ENCODE results near the gene PHLDA2.

DNA sequence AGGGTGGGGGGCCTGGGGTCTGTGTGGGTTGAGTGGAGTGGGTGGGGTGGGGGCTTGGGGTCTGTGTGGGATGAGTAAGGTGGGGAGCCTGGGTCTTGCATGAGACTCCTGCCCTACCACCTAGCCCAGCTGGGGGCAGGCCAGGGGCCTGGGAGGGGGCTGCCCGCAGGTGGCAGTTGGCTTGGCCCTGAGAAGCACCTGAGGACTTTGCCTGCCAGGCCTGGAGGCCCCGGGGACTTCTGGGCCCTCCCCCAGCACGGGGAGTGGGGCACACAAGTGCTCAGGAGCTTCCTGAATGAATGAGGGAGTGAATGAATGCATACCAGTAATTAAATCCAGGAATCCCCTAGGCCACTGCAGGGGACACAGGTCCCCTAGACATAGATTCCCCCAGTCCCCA, 6.6 kb downstream of the PHLDA2 start:
- TF ChIP-seq BHLHE40 (IDR thresholded peaks at IDR 0.05; ENCODE audit: borderline replicate concordance) (no peak), SP1 (IDR thresholded peaks at IDR 0.05) (no peak), L3MBTL2 (conservative IDR thresholded peaks at IDR 0.05) (no peak), NFRKB (IDR thresholded peaks at IDR 0.05) (no peak), FOXA1 (IDR thresholded peaks at IDR 0.05) (no peak), ZNF384 (IDR thresholded peaks at IDR 0.05) (no peak), HDGF (IDR thresholded peaks at IDR 0.05; ENCODE audit: borderline replicate concordance) (no peak), SUZ12 (IDR thresholded peaks at IDR 0.05) (no peak), TARDBP (IDR thresholded peaks at IDR 0.05) (no peak), FOXM1 (IDR thresholded peaks at IDR 0.05; ENCODE audit: borderline replicate concordance) (no peak), LEF1 (IDR thresholded peaks at IDR 0.05; ENCODE audit: borderline replicate concordance) (no peak), ELF4 (IDR thresholded peaks at IDR 0.05) (no peak)
- TF ChIP-seq, protein P1, sequence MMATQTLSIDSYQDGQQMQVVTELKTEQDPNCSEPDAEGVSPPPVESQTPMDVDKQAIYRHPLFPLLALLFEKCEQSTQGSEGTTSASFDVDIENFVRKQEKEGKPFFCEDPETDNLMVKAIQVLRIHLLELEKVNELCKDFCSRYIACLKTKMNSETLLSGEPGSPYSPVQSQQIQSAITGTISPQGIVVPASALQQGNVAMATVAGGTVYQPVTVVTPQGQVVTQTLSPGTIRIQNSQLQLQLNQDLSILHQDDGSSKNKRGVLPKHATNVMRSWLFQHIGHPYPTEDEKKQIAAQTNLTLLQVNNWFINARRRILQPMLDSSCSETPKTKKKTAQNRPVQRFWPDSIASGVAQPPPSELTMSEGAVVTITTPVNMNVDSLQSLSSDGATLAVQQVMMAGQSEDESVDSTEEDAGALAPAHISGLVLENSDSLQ (IDR thresholded peaks at IDR 0.05) = no peak

Data from HEK293T (cell line).